ENCODE measurements around the gene FUT7. TPM values are rescaled to one million over a fixed set of nuclear protein-coding genes. Genes with fewer than 3 reads are reported as not detected.
A peak's percentile ranks its signal among the peaks of the same experiment; 100 is the strongest.

The FUT7 gene
- total and polyA plus RNA-seq, 8 donors: 0.12 to 0.19 (median 0.18) TPM; not detected in 5

- peak in 1 of 6 donors; percentile 66 for DNase-seq
- Histone ChIP-seq H3K9me3 (no peaks in the 10 kb centered on the region), H3K27me3 (no peaks in the 10 kb centered on the region), H3K27ac (no peak overlapping the region), H3K4me3 (no peak overlapping the region), H3K4me1 (peaks cover 0 to 7% (median 7%) of the 10 kb centered on the region in 3 donors), H3K36me3 (no peaks in the 10 kb centered on the region)
- no peak for ATAC-seq
- no peak for TF ChIP-seq CTCF (IDR thresholded peaks at IDR 0.05)
- FAIRE-seq: no peak
- intact Hi-C loops (cut with DNase I): no loop called here
- WGBS, 2 donors: 24 to 40% methylated on average over 12 of the region's 12 CpGs
These were observed 36.0 kb downstream of the FUT7 start for GRCh38 chr9:136995772-136996311.

- Histone ChIP-seq H3K9me3 (no peaks in the 10 kb centered on the region), H3K4me3 (no peak overlapping the region), H3K4me1 (peaks cover 0 to 7% (median 7%) of the 10 kb centered on the region in 3 donors), H3K27me3 (no peaks in the 10 kb centered on the region), H3K36me3 (no peaks in the 10 kb centered on the region), H3K27ac (no peak overlapping the region)
- no peak for TF ChIP-seq CTCF (IDR thresholded peaks at IDR 0.05)
- no peak for FAIRE-seq
- 45 to 59% methylated on average over 26 to 30 of the region's 30 CpGs for WGBS, 2 donors
- intact Hi-C loops (cut with DNase I): no loop called here
- ATAC-seq: no peak
- no peak for DNase-seq
These were observed 36.5 kb downstream of the FUT7 start for GRCh38 chr9:136995362-136995761.

GRCh38 chr9:136994888-136995230 lies 37.0 kb downstream of the FUT7 start:
- Histone ChIP-seq H3K27ac (no peak overlapping the region), H3K4me3 (no peak overlapping the region), H3K36me3 (no peaks in the 10 kb centered on the region), H3K9me3 (no peaks in the 10 kb centered on the region), H3K27me3 (no peaks in the 10 kb centered on the region), H3K4me1 (peaks cover 0 to 7% (median 7%) of the 10 kb centered on the region in 3 donors)
- 65 to 68% methylated on average over 29 to 40 of the region's 40 CpGs for WGBS, 2 donors
- ATAC-seq (no peak), FAIRE-seq (no peak), DNase-seq (no peak)
- intact Hi-C loops (cut with DNase I): no loop called here
- no peak for TF ChIP-seq CTCF (IDR thresholded peaks at IDR 0.05)

- 79 to 80% methylated on average over 46 to 54 of the region's 54 CpGs for WGBS, 2 donors
- FAIRE-seq: no peak
- no peak for TF ChIP-seq CTCF (IDR thresholded peaks at IDR 0.05)
These were observed 37.6 kb downstream of the FUT7 start for GRCh38 chr9:136994180-136994887.

GRCh38 chr9:136992819-136993369 lies 39.0 kb downstream of the FUT7 start:
- no peak for TF ChIP-seq CTCF (IDR thresholded peaks at IDR 0.05)
- Histone ChIP-seq H3K27ac (peak overlapping the region in 3 of 4 donors; percentile 35 to 88 (median 82)), H3K36me3 (no peaks in the 10 kb centered on the region), H3K4me3 (peak overlapping the region; percentile 79 to 91 (median 85)), H3K4me1 (peaks cover 0 to 7% (median 7%) of the 10 kb centered on the region in 3 donors), H3K9me3 (no peaks in the 10 kb centered on the region), H3K27me3 (no peaks in the 10 kb centered on the region)
- FAIRE-seq (no peak), DNase-seq (no peak), ATAC-seq (no peak)
- WGBS, 2 donors: 30 to 32% methylated on average over 12 to 18 of the region's 18 CpGs
- intact Hi-C loops (cut with DNase I): no loop called here

More at GRCh38 chr9:136994180-136994887, 37.6 kb downstream of the FUT7 start:
- H3K4me1 ChIP-seq: peaks cover 0 to 7% (median 7%) of the 10 kb centered on the region in 3 donors
- intact Hi-C loops (cut with DNase I): no loop called here
- no peaks in the 10 kb centered on the region for H3K36me3 ChIP-seq
- ATAC-seq (no peak), DNase-seq (no peak)
- H3K4me3 ChIP-seq: no peak overlapping the region
- H3K27me3 ChIP-seq: no peaks in the 10 kb centered on the region
- H3K9me3 ChIP-seq: no peaks in the 10 kb centered on the region
- no peak overlapping the region for H3K27ac ChIP-seq

All from pancreas (tissue), 10 donors.